ENCODE data around the gene RPLP2. TPM values are rescaled to one million over a fixed set of nuclear protein-coding genes. Genes with fewer than 3 reads are reported as not detected.

Gene RPLP2
- total RNA-seq, 1 experiment from 2014 or later: 1,325 TPM

DNA sequence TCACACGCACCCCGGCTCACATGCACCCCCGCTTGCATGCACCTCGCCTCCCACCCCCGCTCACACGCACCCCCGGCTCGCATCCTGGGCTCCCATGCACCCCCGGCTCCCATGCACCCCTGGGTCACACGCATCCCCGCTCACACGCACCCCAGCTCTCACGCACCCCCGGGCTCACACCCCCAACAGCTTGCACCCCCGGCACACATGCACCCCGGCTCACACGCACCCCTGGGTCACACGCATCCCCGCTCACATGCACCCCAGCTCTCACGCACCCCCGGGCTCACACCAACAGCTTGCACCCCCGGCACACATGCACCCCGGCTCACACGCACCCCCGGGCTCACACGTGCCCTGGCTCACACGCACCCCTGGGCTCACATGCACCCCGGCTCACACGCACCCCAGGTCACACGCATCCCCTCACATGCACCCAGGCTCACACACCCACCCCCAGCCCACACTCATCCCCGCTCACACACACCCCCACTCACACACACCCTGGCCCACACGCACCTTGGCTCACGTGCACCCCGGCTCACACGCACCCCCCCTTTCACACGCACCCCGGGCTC lies 49.1 kb downstream of the RPLP2 start:
- H3K36me3 ChIP-seq (ENCODE audit: insufficient read depth, low read length, poor library complexity, severe bottlenecking): no peaks in the 10 kb centered on the region
- no peak for DNase-seq (ENCODE audit: low spot score)
- no peaks in the 10 kb centered on the region for H3K27me3 ChIP-seq (replicated peaks; ENCODE audit: insufficient read depth, low read depth, low read length, poor library complexity)
- intact Hi-C loops (cut with micrococcal nuclease; ENCODE audit: unreplicated experiment): loop anchor here (10.0 kb wide), 1 partner anchor 116 kb away; no protein-coding TSS in a partner anchor
- H3K27ac ChIP-seq (ENCODE audit: low read depth, low read length, poor library complexity, severe bottlenecking): no peak overlapping the region
- CTCF ChIA-PET: no interaction called here
- peak overlapping the region; percentile 53 for H3K4me3 ChIP-seq (ENCODE audit: low read depth, low read length, poor library complexity, severe bottlenecking)
- H3K4me1 ChIP-seq (ENCODE audit: insufficient read depth, low read length, poor library complexity, severe bottlenecking): peaks cover 15% of the 10 kb centered on the region
- TF ChIP-seq, protein P1, sequence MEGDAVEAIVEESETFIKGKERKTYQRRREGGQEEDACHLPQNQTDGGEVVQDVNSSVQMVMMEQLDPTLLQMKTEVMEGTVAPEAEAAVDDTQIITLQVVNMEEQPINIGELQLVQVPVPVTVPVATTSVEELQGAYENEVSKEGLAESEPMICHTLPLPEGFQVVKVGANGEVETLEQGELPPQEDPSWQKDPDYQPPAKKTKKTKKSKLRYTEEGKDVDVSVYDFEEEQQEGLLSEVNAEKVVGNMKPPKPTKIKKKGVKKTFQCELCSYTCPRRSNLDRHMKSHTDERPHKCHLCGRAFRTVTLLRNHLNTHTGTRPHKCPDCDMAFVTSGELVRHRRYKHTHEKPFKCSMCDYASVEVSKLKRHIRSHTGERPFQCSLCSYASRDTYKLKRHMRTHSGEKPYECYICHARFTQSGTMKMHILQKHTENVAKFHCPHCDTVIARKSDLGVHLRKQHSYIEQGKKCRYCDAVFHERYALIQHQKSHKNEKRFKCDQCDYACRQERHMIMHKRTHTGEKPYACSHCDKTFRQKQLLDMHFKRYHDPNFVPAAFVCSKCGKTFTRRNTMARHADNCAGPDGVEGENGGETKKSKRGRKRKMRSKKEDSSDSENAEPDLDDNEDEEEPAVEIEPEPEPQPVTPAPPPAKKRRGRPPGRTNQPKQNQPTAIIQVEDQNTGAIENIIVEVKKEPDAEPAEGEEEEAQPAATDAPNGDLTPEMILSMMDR (conservative IDR thresholded peaks at IDR 0.05; ENCODE audit: low read depth, low read length): no peak
- TF ChIP-seq EZH2 (IDR thresholded peaks at IDR 0.05; ENCODE audit: borderline replicate concordance, low read depth, low read length, poor library complexity, severe bottlenecking): no peak
- BruUV-seq (replicated peaks): no TSS peak
- no peaks in the 10 kb centered on the region for H3K9me3 ChIP-seq (ENCODE audit: low read depth, low read length, poor library complexity, severe bottlenecking)
- POLR2A ChIA-PET (ENCODE audit: low non-redundant PET): interaction anchor here (0.7 kb wide), 1 partner anchor 190 kb away, joined by 13 read pairs; no protein-coding TSS in a partner anchor

DNA sequence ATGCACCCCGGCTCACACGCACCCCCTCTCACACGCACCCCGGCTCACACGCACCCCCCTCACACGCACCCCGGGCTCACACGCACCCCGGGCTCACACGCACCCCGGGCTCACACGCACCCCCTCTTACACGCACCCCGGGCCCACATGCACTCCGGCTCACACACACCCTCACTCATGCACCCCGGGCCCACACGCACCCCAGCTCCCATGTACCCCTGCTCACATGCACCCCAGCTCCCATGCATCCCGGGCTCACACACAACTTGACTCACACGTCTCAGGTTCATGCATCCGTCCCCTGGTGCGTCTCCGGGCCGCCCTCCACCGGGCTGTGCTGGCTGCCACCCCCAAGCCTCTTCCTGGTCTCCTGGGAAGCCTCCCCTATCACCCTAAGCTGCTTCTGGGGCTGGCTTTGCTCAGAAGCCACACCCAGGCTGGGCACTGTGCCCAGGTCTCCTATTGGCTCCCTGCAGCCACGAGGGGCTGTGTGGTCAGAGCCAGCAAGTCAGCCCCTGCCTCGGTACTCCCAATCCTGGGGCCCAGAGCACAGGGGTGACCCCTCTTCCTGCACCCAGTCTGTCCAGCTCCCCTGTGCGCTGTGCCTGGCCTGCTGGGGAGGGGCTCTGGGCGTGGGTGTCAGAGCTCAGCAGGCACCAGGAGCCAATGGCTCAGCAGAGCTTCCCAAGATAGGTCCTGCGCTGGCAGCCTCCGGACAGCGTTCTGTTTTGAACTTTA lies 49.8 kb downstream of the RPLP2 start:
- intact Hi-C loops (cut with micrococcal nuclease; ENCODE audit: unreplicated experiment): loop anchor here (10.0 kb wide), 1 partner anchor 115 kb away; no protein-coding TSS in a partner anchor

More for the DNA sequence above, 49.8 kb downstream of the RPLP2 start:
- Histone ChIP-seq H3K4me3 (ENCODE audit: low read depth, low read length, poor library complexity, severe bottlenecking) (peak overlapping the region; percentile 53), H3K27me3 (replicated peaks; ENCODE audit: insufficient read depth, low read depth, low read length, poor library complexity) (no peaks in the 10 kb centered on the region), H3K36me3 (ENCODE audit: insufficient read depth, low read length, poor library complexity, severe bottlenecking) (no peaks in the 10 kb centered on the region), H3K4me1 (ENCODE audit: insufficient read depth, low read length, poor library complexity, severe bottlenecking) (peaks cover 15% of the 10 kb centered on the region), H3K9me3 (ENCODE audit: low read depth, low read length, poor library complexity, severe bottlenecking) (no peaks in the 10 kb centered on the region), H3K27ac (ENCODE audit: low read depth, low read length, poor library complexity, severe bottlenecking) (peak overlapping the region; percentile 60)
- POLR2A ChIA-PET (ENCODE audit: low non-redundant PET): interaction anchor here (0.6 to 0.7 kb wide), 2 partner anchors 189 to 200 kb away, joined by 3 to 13 read pairs; no protein-coding TSS in a partner anchor
- BruUV-seq (replicated peaks): no TSS peak
- peak; percentile 92 for DNase-seq (ENCODE audit: low spot score)
- CTCF ChIA-PET: no interaction called here
- TF ChIP-seq EZH2 (IDR thresholded peaks at IDR 0.05; ENCODE audit: borderline replicate concordance, low read depth, low read length, poor library complexity, severe bottlenecking): no peak
- TF ChIP-seq, protein P1 (conservative IDR thresholded peaks at IDR 0.05; ENCODE audit: low read depth, low read length): no peak
